Left kidney (tissue), 8 donors: ENCODE measurements around the gene MRPL1. TPM values are rescaled to one million over a fixed set of nuclear protein-coding genes. Genes with fewer than 3 reads are reported as not detected.

Experiments
- DNase-seq: peaks from one replicate; pipeline ENCODE4 v3.0.0-alpha.2; 2013
- long read RNA-seq, 8 donors: transcript quantifications; one replicate each; lab custom pipeline, GENCODE V29; 2026
- polyA plus RNA-seq: library from polyadenylated mRNA; unstranded; fragments of 120-200 nt; gene quantifications from one replicate; pipeline ENCODE4 v1.2.1, GENCODE V29; 2013; ENCODE audit not compliant: insufficient read length

The MRPL1 gene
- polyA plus RNA-seq, result 62.4 TPM
- long read RNA-seq, donor 1, transcript MRPL1-201 (9 exons, 1,490 nt), result major isoform, 24 of 46 reads
- long read RNA-seq, donor 1, partial matches to known transcripts, result 22 of 46 reads
- long read RNA-seq, donor 1, other reads (novel, unspliced or antisense), result 0 of 46 reads
- long read RNA-seq, donor 2, transcript MRPL1-201 (9 exons, 1,490 nt), result major isoform, 11 of 16 reads
- long read RNA-seq, donor 2, partial matches to known transcripts, result 5 of 16 reads
- long read RNA-seq, donor 2, other reads (novel, unspliced or antisense), result 0 of 16 reads
- long read RNA-seq, donor 3, transcript MRPL1-201 (9 exons, 1,490 nt), result major isoform, 12 of 12 reads
- long read RNA-seq, donor 3, partial matches to known transcripts, result 0 of 12 reads
- long read RNA-seq, donor 3, other reads (novel, unspliced or antisense), result 0 of 12 reads
- long read RNA-seq, donor 4, result 0 reads
- long read RNA-seq, donor 5, transcript MRPL1-201 (9 exons, 1,490 nt), result major isoform, 38 of 50 reads
- long read RNA-seq, donor 5, partial matches to known transcripts, result 12 of 50 reads
- long read RNA-seq, donor 5, other reads (novel, unspliced or antisense), result 0 of 50 reads
- long read RNA-seq, donor 6, transcript MRPL1-201 (9 exons, 1,490 nt), result major isoform, 15 of 26 reads
- long read RNA-seq, donor 6, partial matches to known transcripts, result 11 of 26 reads
- long read RNA-seq, donor 6, other reads (novel, unspliced or antisense), result 0 of 26 reads
- long read RNA-seq, donor 7, transcript MRPL1-201 (9 exons, 1,490 nt), result major isoform, 37 of 53 reads
- long read RNA-seq, donor 7, partial matches to known transcripts, result 16 of 53 reads
- long read RNA-seq, donor 7, other reads (novel, unspliced or antisense), result 0 of 53 reads
- long read RNA-seq, donor 8, transcript MRPL1-201 (9 exons, 1,490 nt), result major isoform, 8 of 8 reads
- long read RNA-seq, donor 8, partial matches to known transcripts, result 0 of 8 reads
- long read RNA-seq, donor 8, other reads (novel, unspliced or antisense), result 0 of 8 reads

DNA sequence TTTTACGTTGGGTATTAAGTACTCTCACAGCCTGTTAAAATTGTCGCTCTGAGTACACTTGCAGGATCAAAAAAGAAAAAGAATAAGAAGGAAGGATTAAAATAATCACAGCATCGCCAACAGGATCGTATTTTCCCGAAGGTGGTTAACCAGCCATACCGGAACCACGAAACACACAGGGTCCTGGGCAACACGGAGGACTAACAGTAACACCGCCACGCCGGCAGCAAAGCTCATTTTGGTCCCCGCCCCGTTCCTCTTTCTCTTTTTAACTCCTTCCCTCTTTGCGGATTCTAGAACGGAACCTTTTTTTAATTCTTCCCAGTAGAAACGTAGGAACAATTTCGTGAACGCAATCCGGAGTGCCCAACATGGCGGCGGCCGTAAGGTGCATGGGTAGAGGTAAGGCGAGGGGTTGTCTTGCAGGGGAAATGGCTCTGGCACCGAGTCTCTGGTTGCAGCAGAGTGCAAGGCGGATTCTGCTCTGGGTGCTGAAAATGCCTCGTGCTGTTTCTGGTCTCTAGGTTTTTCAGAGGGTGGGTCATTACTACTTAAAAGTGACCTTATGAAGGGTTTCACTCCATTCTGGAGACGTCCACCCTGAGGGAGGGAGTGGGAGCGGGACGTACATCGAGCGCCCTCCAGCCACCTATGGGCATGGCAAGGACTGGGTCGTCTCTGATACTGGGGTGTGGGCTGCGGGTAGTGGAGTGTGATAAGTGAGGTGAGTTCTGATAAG is at the start of gene MRPL1:
MRPL1 (plus strand) TSS at position 353 of the 739 bp plus-strand sequence; CDS start at position 372, 19 bp downstream.
- peak; percentile 96 for DNase-seq

DNA sequence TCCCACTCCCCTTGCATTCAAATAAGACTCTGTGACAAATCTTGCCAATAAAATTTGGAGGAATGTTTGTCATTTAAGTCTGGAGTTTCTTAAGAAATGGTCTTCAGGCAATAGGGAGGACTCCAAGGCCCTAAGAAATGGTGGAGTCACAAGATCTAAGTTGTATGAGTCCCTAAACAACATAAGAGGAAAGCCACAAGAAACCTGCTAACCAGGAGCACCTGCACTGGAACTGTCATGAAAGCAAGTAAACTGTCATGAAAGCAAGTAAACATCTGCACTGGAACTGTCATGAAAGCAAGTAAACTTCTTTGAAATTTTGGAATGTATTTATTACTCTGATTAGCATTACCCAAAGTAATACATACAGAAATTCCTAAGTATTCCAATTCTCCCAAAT is 47.0 kb upstream of the MRPL1 start:
- DNase-seq, result no peak

DNA sequence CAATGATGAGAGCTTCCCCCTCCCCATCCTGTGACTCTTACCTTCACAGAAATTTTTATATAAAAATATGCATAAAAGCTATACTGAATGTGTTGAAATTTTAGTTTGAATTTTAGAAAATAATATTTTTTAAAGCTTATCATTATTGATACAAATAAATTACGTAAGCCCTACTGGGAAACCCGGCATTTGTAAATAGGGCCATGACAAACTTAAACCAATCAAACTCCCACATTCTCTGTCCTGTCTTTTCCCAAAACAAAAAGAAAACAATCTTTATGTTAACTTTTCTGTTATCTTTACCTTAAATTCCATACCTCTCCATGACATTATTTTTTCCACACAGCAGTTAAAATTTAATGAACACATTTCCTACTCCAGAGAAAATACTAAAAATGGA is 46.1 kb upstream of the MRPL1 start:
- DNase-seq, result no peak

- peak; percentile 14 for DNase-seq
Observed at GRCh38 chr4:77817304-77818072, 45.1 kb upstream of the MRPL1 start.

GRCh38 chr4:77818073-77818601 is 44.5 kb upstream of the MRPL1 start:
- peak; percentile 85 for DNase-seq

DNA sequence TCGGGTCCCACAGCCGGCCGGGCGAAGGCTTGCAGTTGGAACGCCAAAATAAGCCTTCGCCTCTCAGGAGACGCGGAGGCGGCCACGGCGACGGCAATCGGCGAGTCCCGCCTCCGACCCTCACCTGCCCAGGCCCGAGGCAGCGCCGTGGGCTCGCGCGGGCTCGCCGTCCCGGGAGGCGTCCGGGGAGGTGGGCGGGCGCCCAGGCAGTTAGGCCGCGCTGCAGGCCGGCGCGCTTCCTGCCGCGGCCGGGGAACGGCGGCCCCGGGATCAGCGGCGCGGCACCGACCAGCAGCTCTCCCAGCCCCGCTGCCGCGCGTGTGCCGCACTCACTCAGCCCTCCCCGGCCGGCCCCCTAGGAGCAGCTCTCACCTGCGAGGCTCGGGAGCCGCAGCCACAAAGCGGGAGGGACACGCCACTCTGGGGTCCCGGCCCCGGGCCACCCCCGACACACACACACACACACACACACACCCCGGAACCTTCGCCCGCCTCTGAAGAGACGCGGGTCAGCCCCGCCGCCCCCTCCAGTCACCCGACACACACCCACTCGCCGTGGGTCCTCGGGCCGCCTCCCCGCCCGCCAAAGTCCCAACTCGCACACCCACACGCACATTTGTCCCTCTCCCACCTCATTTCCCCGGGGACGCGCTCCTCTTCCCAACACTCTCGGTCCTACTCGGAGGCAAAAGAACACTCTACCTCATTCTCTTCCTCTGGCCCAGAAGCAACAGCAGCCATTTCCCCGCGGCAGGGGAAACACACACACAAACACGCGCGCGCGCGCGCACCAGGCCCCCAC is 43.8 kb upstream of the MRPL1 start, which contains the start of gene CNOT6L:
CNOT6L (minus strand) TSS at position 767 of the 802 bp plus-strand sequence; CDS start at position 707, 60 bp downstream.
- DNase-seq, result peak; percentile 59

DNA sequence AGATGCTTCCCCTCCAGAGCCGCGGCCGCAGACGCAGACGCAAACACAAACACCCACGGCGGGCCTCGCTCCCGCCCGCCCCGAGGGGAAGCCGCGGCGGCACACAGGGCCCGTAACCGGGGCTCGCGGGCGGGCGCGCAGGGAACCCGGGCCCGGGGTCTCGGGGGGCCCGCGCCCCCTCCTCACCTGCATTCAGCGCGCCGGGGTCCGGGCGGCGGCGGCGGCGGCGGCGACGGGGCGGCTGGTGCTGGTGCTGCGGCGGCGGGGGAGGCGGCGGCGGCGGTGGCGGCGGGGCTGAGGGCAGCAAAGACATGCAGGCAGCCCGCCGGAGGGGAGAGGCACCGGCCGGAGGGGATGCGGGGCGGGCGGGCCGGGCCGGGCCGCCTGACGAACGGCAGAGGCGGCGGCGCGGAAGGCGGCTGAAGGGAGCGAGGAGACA is 43.2 kb upstream of the MRPL1 start:
- DNase-seq, result peak; percentile 11

DNA sequence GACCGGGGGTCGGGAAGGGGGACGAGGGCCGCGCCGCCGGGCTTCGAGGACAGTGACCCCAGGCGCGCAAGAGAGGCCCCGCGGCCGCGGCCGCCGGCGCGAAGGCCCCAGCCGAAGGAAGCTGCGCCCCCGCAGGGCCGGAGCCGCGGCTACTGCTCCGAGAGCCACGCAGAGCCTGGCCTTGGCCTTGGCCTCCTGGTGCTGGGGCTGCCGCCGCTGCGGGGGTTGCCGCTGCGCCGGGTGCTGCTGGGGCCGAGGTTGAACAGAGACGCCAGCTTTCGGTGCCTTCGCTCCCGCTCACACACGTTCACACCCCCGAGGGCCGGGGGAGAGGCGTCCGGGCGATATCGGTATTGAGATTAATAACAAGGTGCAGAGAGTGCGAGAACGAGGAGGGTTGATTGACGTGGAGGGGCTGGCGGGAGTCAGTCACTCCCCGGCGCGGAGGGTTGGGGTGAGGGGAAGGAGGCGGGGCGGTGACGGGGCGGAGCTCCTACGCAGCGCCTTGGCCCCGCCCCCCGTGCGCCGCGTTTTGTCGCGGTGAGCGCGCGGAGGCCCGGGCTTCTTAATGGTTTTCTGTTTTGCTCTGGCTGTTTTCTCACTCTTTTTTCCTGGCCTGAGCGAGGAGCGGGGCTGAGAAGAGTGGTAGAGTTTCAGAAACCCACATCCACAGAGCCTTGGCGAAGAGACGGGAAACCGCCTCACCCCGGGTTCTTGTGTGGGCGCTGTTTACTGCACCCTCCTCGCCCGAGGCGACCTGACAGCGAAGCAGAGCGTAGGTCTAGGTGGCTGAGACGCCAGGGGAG is 42.6 kb upstream of the MRPL1 start:
- peak; percentile 89 for DNase-seq

DNA sequence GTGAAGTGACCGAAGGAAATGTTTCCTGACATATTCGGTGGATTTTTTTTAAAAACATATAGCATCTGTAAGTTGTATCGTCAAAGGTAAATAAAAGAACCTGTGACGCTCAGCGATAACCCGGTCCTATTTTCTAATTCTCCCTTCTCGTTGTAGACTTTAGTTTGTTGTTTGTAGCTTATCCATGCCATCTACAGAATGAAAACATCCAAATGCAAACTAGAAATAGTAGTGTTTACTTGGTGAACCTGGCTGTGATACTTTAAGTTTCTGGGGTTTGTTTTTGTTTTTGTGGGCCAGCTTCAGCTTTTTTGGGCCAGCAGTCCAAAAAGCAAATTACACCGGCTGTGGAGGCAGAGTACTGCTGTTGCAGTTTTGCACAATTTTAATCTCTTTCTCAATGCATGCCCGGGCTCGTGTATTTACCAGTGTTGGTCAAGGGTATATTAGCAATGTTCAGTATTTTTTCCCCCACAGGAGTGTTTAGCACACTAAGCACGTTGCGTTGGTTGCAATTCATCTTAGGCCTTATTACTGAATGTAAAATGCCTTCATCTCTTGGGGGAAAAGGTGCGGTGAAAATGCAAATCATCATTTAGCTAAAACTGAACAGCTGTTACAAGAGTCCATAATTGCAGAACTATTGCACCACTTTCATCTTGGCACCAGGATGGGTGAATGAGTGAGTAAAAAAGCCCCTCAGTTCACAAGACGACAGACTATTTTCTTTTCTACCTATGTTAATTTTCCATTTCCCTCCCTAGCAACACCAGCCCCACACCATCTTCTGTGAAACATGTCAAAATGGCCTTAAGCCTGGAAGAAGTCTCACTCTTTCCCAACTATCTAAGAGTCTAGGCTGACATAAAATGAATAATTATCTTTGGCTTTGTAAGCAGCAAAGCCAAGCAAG is 41.7 kb upstream of the MRPL1 start:
- DNase-seq, result no peak

DNA sequence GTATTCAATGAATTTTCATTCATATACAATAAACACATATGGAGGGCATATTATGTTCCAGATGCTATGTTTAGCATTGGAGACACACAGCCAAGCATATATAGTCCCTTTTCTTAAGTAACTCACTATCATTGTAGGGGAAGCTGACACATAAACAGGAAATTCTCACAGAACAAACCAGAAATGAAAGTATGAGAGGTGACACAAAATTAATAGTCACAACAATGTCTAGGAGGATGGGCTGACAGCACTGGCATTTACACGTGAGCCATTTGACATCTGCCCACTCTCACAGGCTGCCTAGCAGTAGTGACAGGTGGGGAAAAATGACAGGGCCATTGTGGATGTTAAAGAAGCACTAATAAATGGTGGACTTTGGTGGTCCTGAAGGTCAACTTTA is 40.9 kb upstream of the MRPL1 start:
- DNase-seq, result no peak

DNA sequence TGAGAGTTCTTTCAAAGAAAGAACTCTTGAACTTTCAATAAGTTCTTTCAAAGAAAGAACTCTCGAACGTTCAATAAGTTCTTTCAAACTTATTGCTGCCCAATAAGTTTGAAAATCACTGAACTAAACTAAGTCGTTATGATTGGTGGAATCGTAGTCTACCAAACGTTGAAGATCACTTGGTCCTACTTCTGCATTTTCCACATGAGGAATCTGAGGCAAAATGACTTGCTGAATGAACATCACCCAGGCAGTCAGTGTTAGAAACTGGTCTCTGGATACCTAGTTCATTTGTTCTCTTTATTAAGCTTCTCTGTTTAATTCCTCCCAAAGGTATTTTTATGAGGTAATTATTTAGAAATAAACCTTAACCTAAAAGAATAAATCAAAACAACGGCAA is 36.4 kb upstream of the MRPL1 start:
- no peak for DNase-seq

- no peak for DNase-seq
Observed at GRCh38 chr4:77827343-77827742, 35.3 kb upstream of the MRPL1 start.

DNA sequence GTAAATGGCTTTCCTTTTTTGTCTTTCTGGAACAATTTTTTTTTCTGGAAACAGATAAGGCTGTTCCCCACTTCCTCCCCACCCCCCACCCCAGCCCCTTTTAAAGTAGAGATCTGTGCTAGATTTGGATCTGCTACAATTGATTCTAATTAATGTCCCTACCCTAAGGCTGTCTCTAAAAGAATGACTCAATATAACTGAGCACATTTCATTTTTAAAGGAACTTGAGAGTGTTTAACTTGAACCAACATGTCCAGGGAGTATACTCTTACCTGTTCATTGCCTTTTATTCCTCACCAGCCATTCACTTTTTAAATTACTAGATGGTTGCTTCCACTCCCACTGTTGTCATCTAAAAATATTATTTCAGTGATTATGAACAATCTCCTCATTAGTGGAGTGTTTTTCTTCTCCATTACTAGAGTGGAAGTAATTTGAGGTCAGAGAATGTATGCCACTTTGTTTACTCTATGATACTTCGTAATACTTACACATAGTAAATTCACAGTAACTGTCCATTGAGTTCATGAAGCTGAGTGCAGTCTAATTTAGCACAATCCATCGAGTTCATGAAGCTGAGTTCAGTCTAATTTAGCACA is 29.4 kb upstream of the MRPL1 start:
- DNase-seq, result no peak

- no peak for DNase-seq
Observed at GRCh38 chr4:77834403-77834802, 28.2 kb upstream of the MRPL1 start.

- no peak for DNase-seq
Observed at GRCh38 chr4:77843628-77844027, 19.0 kb upstream of the MRPL1 start.

GRCh38 chr4:77844363-77844762 is 18.3 kb upstream of the MRPL1 start:
- no peak for DNase-seq

DNA sequence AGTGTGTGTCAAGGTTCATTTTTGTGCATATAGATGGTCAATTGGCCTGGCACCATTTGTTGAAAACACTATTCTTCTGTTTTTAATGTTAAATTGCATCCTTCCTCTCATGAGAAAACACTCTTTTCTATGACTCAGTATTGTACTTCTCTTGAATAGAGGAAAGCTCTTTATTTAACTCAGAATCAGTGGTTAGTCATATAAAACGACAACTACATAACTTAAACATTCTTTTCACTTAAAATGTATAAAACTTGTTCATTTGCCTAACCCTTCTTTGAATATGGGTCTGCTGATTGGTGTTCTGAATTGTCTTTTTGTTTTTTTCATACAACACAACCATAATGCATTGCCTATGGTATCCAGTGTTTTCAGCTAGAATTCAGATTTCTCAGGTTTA is 17.2 kb upstream of the MRPL1 start:
- DNase-seq, result no peak

- DNase-seq, result no peak
Observed at GRCh38 chr4:77845929-77846328, 16.7 kb upstream of the MRPL1 start.
